Fibroblast of the conjunctiva (primary cell): ENCODE data around the gene CD40.

ENCODE experiments used
- DNase-seq: peaks from one replicate; pipeline ENCODE4 v3.0.0-alpha.2; 2010; ENCODE audit warnings: low read depth

Gene CD40

GRCh38 chr20:46172961-46173536 is 54.9 kb downstream of the CD40 start:
- no peak for DNase-seq

GRCh38 chr20:46173652-46174468 is 55.7 kb downstream of the CD40 start:
- no peak for DNase-seq

- DNase-seq: peak; percentile 23
Measured at GRCh38 chr20:46174469-46175126, 56.5 kb downstream of the CD40 start.

GRCh38 chr20:46175127-46175494 is 57.0 kb downstream of the CD40 start:
- DNase-seq: no peak

- DNase-seq: no peak
Measured at GRCh38 chr20:46176739-46177378, 58.7 kb downstream of the CD40 start.

- DNase-seq: no peak
Measured at GRCh38 chr20:46177768-46178167, 59.7 kb downstream of the CD40 start.

GRCh38 chr20:46178891-46179290 is 60.8 kb downstream of the CD40 start:
- DNase-seq: no peak
